ENCODE data around the gene MRPL36. TPM values are rescaled to one million over a fixed set of nuclear protein-coding genes. Genes with fewer than 3 reads are reported as not detected.

MRPL36 gene
- polyA plus RNA-seq, 1 experiment, result 104 TPM

GRCh38 chr5:1831677-1832313 lies 32.2 kb upstream of the MRPL36 start:
- ChIA-PET CTCF (interaction anchor here (0.6 kb wide), 1 partner anchor 660 kb away, joined by 4 read pairs; no protein-coding TSS in a partner anchor), POLR2A (no interaction called here)
- peaks cover 40% of the 10 kb centered on the region for H3K27me3 ChIP-seq (ENCODE audit: control insufficient read depth, insufficient read depth, low read length)
- DNase-seq (ENCODE audit: low read depth, low spot score), result no peak
- peaks cover 6% of the 10 kb centered on the region; the same call in 1 of the 2 replicates for H3K9me3 ChIP-seq (ENCODE audit: control insufficient read depth, insufficient read depth, low read length)
- no peak overlapping the region for H3K27ac ChIP-seq (ENCODE audit: low read depth, low read length)
- H3K4me3 ChIP-seq (ENCODE audit: low read depth, low read length), result no peak overlapping the region
- TF ChIP-seq CTCF (IDR thresholded peaks at IDR 0.05; ENCODE audit: low read depth, low read length), result no peak

GRCh38 chr5:1831257-1831656 lies 31.6 kb upstream of the MRPL36 start:
- Histone ChIP-seq H3K4me3 (ENCODE audit: low read depth, low read length) (no peak overlapping the region), H3K9me3 (ENCODE audit: control insufficient read depth, insufficient read depth, low read length) (peaks cover 6% of the 10 kb centered on the region; the same call in 1 of the 2 replicates), H3K27ac (ENCODE audit: low read depth, low read length) (no peak overlapping the region), H3K27me3 (ENCODE audit: control insufficient read depth, insufficient read depth, low read length) (peaks cover 34% of the 10 kb centered on the region)
- CTCF ChIA-PET, result no interaction called here
- POLR2A ChIA-PET, result no interaction called here
- TF ChIP-seq CTCF (IDR thresholded peaks at IDR 0.05; ENCODE audit: low read depth, low read length), result no peak
- DNase-seq (ENCODE audit: low read depth, low spot score), result no peak

GRCh38 chr5:1830571-1831228 lies 31.1 kb upstream of the MRPL36 start:
- ChIA-PET POLR2A (no interaction called here), CTCF (no interaction called here)
- no peak overlapping the region for H3K4me3 ChIP-seq (ENCODE audit: low read depth, low read length)
- peaks cover 6% of the 10 kb centered on the region; the same call in 1 of the 2 replicates for H3K9me3 ChIP-seq (ENCODE audit: control insufficient read depth, insufficient read depth, low read length)
- peaks cover 29% of the 10 kb centered on the region for H3K27me3 ChIP-seq (ENCODE audit: control insufficient read depth, insufficient read depth, low read length)
- no peak for DNase-seq (ENCODE audit: low read depth, low spot score)
- H3K27ac ChIP-seq (ENCODE audit: low read depth, low read length), result no peak overlapping the region
- TF ChIP-seq CTCF (IDR thresholded peaks at IDR 0.05; ENCODE audit: low read depth, low read length), result no peak

DNA sequence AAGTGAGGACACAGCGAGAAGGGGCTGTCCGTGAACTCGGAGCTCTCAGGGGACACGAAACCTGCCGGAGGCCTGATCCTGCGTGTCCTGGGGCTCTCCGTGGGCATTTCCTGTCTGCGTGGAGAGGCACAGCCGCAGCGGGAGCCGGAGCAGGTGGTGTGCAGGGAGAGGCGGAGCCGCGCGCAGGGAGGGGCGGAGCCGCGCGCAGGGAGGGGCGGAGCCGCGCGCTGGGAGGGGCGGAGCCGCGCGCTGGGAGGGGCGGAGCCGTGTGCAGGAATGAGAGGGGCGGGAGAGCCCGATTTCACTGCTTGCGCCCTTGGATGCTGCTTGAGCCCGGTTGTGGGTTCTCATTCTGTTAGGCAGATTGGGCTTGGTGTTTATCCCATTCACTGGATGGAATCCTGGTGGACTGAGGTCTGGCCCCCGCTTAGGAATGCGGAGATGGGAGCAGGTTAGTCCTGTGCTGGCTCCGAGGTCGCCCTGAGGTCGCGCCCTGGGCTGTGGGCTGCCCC lies 28.3 kb upstream of the MRPL36 start:
- CTCF ChIA-PET, result no interaction called here
- Histone ChIP-seq H3K9me3 (ENCODE audit: control insufficient read depth, insufficient read depth, low read length) (peaks cover 6% of the 10 kb centered on the region; the same call in 1 of the 2 replicates), H3K4me3 (ENCODE audit: low read depth, low read length) (no peak overlapping the region), H3K27me3 (ENCODE audit: control insufficient read depth, insufficient read depth, low read length) (peaks cover 7% of the 10 kb centered on the region), H3K27ac (ENCODE audit: low read depth, low read length) (no peak overlapping the region)
- no peak for TF ChIP-seq CTCF (IDR thresholded peaks at IDR 0.05; ENCODE audit: low read depth, low read length)
- POLR2A ChIA-PET, result no interaction called here
- no peak for DNase-seq (ENCODE audit: low read depth, low spot score)

Measured in AG04450 (cell line).